HG03025 (cell line): ENCODE results near the gene ATP10A.
"Not testable (repeated sequence)": the region's sequence is repeated elsewhere in the genome, so short reads cannot be mapped to it uniquely, and the experiment has no call there.

Source experiments
- ATAC-seq: cut with Tn5 transposase; IDR thresholded peaks from one replicate; pipeline ENCODE4 v1.9.1; 2021; ENCODE audit warnings: mild to moderate bottlenecking, moderate library complexity; ENCODE audit not compliant: unreplicated experiment, low FRiP score

The ATP10A gene

GRCh38 chr15:25860885-25861866 is 2.0 kb downstream of the ATP10A start:
- ATAC-seq, result no peak

- no peak for ATAC-seq
These were observed 3.1 kb downstream of the ATP10A start for GRCh38 chr15:25859838-25860645.

DNA sequence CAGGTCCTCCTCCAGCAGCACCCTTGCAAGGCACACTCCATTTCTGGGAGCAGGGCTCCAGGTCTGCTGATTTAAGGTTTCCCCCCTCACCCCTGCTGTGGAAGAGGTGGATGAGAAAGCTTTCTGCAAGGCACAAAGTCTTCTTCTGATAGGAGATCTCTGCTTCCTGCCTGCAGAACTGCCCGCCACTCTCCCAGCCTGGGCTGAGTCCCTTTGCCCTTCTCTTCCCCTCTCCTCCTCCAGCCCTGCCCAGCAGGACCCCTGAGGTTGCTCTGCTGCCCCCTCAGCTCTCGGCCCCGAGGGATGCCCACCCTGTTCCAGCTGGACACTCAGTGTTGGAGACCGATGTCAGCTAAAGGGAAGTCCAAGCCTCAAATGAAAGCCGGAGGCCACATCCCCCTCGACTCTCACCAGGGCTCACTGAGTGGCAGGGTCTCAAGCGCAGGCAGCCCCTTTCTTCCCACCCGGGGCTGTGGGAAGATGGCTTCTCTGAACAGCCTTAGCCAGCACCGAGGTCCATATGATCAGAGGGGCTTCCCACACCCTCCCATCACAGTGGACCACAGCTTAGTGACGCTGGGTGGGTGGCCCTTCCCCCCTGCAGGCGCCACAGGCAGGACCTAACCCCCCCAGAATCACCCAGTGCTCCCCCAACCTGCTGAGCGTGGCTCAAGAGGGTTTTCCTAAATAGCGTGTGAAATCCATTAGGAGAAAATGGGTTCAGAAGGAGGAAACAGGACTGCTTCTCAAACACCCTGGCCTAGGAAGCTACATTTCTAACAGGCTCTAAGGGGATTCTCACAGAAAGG is 4.0 kb downstream of the ATP10A start:
- no peak for ATAC-seq

DNA sequence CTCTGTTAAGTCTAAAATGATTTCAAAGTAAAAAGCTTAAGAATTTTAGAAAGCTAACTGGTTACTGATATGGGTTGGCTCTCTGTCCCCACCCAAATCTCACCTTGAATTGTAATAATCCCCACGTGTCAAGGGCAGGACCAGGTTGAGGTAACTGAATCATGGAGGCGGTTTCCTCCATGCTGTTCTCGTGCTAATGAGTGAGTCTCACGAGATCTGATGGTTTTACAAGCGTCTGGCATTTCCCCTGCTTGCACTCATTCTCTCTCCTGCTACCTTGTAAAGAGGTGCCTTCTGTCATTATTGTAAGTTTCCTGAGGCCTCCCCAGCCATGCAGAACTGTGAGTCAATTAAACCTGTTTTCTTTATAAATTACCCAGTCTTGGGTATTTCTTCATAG is 7.1 kb downstream of the ATP10A start:
- not testable (repeated sequence) for ATAC-seq

GRCh38 chr15:25852661-25853524 is 10.2 kb downstream of the ATP10A start:
- no peak for ATAC-seq

- ATAC-seq, result no peak
These were observed 11.1 kb downstream of the ATP10A start for GRCh38 chr15:25852027-25852426.

DNA sequence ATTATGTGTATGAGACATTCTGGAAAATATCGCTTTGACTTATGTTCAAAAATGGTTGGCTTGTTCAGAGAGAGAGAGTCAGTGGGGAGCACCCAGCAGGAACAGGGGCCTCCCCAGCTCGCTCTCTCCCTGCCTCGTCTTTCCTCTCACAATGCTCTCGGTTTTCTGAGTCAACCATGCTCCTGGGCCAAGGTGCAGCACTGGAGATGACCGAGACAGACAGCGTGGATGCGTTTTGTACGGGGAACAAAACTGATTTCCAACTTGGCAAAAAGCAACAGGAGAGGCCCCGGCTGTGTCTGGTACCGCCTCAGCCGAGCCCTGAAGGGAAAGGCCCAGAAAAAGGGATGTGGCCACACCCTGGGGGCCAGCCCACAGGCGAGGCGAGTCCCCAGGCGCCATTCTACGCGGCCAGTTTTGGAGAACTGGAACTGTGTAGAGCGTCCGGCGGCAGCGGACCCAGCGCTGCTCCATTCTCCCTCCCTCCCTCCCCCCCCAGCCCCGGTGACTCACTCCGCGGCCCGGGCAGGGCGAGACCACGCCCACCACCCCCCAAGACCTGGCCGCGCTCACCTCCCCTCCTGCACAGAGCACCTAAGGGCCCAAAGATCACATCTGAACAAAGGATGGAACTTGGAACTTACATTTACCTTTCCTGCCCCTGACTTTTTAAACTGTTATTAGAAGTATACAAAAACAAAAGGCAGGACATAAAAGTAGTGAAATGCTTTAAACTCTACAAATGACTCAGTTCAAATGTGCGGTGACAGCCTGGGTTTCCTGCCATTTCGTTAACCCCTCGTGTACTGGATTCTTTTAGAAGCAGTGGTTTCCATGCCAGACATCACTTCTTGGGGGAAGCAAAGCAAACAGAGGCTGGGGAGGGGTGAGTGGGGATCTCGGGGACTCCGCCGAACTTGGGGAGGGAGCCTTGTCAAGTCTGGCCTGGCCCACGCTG is 12.7 kb downstream of the ATP10A start:
- peak; percentile 68 for ATAC-seq

DNA sequence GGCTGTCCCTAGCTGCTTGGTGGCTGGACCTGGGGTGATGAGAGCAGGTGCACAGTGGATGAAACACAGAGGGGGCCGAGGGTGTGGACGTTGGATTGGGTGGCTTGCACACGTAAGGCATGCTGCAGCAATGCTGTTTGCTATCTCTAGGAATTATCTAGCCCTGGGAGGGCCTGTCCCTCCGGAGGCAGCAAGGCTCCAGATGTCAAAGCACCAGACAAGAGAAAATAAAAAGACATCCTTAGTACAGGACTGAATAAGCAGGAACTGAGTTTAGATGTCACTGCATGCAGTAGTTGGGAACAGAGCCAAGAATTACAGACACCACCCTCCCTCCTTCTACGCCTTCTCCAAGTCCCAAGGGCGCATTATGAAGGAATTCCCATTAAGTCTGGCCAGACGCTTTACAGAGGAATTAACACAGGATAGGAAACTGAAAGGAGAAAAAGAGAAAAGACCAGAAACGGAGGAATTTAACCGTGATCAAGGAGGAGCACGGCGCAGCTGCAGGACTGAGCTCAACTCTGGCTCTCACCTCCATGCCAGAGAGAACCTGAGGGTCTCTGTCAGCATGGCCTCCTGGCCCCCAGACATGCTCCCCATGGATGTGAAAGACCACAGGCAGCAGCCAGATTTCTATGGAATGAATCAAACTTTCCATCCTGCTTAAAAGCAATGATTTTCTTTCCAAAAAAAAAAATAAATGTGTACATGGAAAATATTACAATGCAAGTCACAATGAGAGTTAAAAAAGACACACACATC is 13.8 kb downstream of the ATP10A start:
- ATAC-seq, result no peak

GRCh38 chr15:25848784-25849156 is 14.4 kb downstream of the ATP10A start:
- no peak for ATAC-seq

DNA sequence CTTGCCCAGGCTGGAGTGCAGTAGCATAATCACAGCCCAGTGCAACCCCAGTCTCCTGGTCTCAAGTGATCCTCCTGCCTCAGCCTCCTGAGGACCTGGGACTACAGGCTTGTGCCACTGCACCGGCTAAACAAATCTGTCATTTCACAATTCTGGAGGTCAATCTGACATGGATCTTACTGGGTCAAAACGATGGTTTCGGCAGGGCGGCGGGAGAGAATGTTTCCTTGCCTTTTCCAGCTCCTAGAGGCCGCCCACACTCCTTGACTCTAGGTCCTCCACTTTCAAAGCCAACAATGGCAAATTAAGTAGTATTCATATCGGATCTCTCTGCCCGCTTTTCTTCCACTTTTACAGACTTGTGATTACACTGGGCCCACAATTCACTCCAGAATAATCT is 14.8 kb downstream of the ATP10A start:
- no peak for ATAC-seq

DNA sequence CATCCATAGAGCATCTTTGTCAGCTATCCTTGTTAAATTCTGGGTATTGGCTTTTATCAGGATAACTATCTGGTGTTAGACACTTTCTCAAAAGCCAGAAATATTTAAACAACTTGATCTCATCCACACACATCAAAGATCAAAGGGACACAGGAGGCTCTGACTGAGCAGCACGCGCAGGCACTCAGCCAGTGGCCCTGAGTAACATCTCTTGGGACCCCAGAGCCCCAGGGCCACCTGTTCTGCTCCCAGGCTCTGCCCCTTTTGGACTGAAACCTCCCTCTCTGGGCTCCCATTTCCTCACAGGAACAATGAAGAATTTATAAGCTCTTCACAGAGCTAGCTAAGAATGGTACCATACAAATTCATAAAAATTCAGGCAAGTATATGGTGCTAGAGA is 16.1 kb downstream of the ATP10A start:
- no peak for ATAC-seq

GRCh38 chr15:25846377-25846776 is 16.8 kb downstream of the ATP10A start:
- no peak for ATAC-seq

DNA sequence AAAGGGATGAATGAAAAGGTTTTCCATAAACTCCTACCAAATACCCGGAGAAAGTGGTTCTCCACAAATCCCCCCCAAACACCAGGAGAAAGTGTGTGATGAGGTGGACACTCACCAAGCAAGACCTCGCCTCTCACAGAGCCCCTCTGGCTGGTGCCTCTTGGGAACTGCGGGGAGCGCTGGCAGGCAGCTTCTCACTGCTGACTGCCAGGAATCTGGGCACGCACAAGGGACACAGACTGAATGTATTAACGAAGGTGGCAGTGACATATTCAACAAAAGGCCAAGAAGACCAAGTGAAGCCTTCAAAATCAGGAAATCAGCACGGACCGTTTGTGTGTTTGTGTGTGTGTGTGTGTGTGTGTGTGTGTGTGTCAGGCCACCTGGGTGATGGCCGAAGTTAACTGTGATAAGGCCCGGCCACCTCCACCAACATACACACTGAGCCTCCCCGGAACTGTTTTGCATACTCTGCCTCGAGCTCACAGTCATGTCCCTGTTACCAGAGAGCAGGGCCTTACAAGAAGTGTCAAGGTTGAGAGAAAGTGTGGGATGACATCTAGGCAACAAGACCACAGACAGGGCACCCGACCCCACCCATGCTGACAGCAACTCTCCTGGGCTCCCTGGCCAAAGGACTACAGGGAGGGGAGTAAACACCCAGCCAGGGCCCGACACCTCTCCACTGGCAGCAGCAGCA is 18.0 kb downstream of the ATP10A start:
- ATAC-seq, result no peak

GRCh38 chr15:25844542-25844941 is 18.6 kb downstream of the ATP10A start:
- ATAC-seq, result no peak

GRCh38 chr15:25844076-25844475 is 19.1 kb downstream of the ATP10A start:
- ATAC-seq, result no peak

DNA sequence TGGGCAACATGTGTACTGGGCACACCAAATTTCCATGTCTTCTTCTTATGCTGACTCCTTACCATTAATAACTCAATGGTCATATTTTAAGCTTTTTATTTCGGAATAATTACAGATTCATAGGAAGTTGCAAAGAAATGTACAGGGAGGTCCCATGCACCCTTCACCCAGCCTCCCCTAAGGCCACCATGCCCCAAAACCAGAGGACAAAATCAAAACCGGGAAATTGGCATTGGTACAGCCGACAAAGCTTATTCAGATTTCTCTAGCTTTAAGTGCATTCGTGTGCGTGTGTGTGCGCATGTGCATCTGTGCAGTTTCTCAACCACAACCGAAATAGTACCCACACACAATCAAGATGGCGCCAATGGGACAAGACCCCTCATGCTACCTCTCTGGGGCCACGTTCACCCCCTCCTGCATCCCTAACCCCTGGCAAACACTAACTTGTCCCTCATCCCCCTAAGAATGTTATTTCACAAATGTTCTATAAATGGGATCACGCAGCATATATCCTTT is 23.4 kb downstream of the ATP10A start:
- ATAC-seq, result no peak

DNA sequence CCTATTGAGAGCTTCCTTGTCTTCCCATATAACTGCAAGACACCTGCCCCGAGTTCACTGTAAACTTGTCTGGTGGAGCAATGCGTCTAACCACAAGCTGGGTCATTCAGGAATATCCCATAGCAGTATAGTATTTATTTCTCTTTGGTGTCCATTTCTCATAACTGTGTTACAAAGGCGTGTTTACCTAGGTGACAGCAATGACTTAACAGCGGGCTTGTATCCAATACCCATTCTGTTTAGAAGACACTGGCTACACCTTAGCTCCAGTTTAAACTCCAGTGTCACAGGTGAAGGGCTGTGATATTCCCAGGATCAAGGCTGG is 24.3 kb downstream of the ATP10A start:
- no peak for ATAC-seq
